HFF-Myc (cell line): Measurements from ENCODE around the gene AQP7.
"Not testable (repeated sequence)": the region's sequence is repeated elsewhere in the genome, so short reads cannot be mapped to it uniquely, and the experiment has no call there.

Experiments used
- DNase-seq: peaks from one replicate; pipeline ENCODE4 v3.0.0-alpha.2; 2011; ENCODE audit warnings: low read depth; ENCODE audit errors: extremely low read depth
- H3K4me3 ChIP-seq: replicated peaks from 2 replicates; pipeline ENCODE4 v1.5.1; 2011; ENCODE audit warnings: low read depth, mild to moderate bottlenecking, control low read depth, low read length
- CTCF ChIP-seq: IDR thresholded peaks from 2 replicates; pipeline ENCODE4 v1.5.1; 2012; ENCODE audit warnings: mild to moderate bottlenecking, low read depth, low read length, control low read depth; ENCODE audit errors: missing control alignments

The AQP7 gene

GRCh38 chr9:33414268-33414667 is 11.9 kb upstream of the AQP7 start:
- no peak for DNase-seq
- no peak for TF ChIP-seq CTCF

GRCh38 chr9:33408087-33408486 is 5.7 kb upstream of the AQP7 start:
- TF ChIP-seq CTCF: no peak
- DNase-seq: no peak
- no peak overlapping the region for H3K4me3 ChIP-seq

More at GRCh38 chr9:33414268-33414667, 11.9 kb upstream of the AQP7 start:
- no peak overlapping the region for H3K4me3 ChIP-seq

GRCh38 chr9:33407061-33407460 is 4.7 kb upstream of the AQP7 start:
- no peak for DNase-seq
- no peak for TF ChIP-seq CTCF
- no peak overlapping the region for H3K4me3 ChIP-seq

- no peak overlapping the region for H3K4me3 ChIP-seq
- no peak for TF ChIP-seq CTCF
- DNase-seq: no peak
Measured at GRCh38 chr9:33404788-33405362, 2.5 kb upstream of the AQP7 start.

GRCh38 chr9:33403941-33404787 is 1.8 kb upstream of the AQP7 start:
- DNase-seq: no peak
- TF ChIP-seq CTCF: no peak
- no peak overlapping the region for H3K4me3 ChIP-seq

GRCh38 chr9:33401809-33402208 is 559 bp downstream of the AQP7 start:
- not testable (repeated sequence) for H3K4me3 ChIP-seq, DNase-seq

GRCh38 chr9:33399047-33399446 is 3.3 kb downstream of the AQP7 start:
- not testable (repeated sequence) for H3K4me3 ChIP-seq, DNase-seq

GRCh38 chr9:33397801-33398200 is 4.6 kb downstream of the AQP7 start:
- H3K4me3 ChIP-seq, DNase-seq: not testable (repeated sequence)

GRCh38 chr9:33395159-33395879 is 7.0 kb downstream of the AQP7 start:
- H3K4me3 ChIP-seq, DNase-seq: not testable (repeated sequence)

GRCh38 chr9:33393986-33394385 is 8.4 kb downstream of the AQP7 start:
- not testable (repeated sequence) for DNase-seq, H3K4me3 ChIP-seq
